Stimulated activated CD8-positive, alpha-beta memory T cell treated with anti-CD3 and anti-CD28 coated beads, Interleukin-4, amount 100 ng/mL, for 1 hour (primary cell): ENCODE measurements around the gene ELANE.

ENCODE experiments used
- DNase-seq, 2 donors: peaks; one replicate each; pipeline ENCODE4 v3.0.0-alpha.2; 2020; ENCODE audit warnings: low read depth in 2 of 2, low spot score in 1 of 2

The ELANE gene

GRCh38 chr19:861141-861755, 9.1 kb downstream of the ELANE start:
- no peak for DNase-seq

DNA sequence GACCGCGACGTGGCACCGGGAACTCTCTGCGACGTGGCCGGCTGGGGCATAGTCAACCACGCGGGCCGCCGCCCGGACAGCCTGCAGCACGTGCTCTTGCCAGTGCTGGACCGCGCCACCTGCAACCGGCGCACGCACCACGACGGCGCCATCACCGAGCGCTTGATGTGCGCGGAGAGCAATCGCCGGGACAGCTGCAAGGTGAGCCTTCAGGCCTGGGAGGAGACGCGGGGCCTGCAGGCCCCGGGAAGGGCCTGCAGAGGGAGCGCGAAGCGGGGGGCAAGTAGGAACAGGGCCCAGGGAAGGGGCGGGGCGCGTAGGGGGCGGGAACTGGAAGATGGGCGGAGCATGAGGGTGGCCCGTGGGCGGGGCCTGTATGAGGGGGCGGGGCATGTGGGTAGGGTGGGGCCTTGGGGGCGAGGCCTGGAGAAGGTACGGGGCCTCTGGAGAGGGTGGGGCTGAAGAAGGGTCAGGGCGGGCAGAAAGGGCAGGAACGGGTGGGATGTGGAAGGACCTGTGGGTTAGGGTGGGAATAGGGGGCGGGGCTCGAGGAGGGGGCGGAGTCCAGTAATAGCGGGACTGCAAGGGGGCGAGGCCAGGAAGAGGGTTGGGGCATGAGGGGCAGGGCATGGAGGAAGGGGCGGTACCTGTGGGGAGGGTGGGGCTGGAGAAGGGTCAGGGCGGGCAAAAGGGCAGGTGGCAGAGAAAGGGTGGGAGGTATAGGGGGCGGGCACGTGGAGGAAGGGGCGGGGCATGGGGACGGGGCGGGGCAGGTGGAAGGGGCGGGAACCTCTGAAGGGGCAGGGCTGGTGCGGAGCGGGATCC, 9.9 kb downstream of the ELANE start:
- DNase-seq = peak in 1 of 2 donors; percentile 57

GRCh38 chr19:862581-863314, 10.6 kb downstream of the ELANE start:
- peak in 1 of 2 donors; percentile 67 for DNase-seq

DNA sequence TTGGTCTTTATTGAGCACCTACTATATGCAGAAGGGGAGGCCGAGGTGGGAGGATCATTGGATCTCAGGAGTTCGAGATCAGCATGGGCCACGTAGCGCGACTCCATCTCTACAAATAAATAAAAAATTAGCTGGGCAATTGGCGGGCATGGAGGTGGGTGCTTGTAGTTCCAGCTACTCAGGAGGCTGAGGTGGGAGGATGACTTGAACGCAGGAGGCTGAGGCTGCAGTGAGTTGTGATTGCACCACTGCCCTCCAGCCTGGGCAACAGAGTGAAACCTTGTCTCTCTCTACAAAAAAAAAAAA, 11.2 kb downstream of the ELANE start:
- DNase-seq = no peak

DNA sequence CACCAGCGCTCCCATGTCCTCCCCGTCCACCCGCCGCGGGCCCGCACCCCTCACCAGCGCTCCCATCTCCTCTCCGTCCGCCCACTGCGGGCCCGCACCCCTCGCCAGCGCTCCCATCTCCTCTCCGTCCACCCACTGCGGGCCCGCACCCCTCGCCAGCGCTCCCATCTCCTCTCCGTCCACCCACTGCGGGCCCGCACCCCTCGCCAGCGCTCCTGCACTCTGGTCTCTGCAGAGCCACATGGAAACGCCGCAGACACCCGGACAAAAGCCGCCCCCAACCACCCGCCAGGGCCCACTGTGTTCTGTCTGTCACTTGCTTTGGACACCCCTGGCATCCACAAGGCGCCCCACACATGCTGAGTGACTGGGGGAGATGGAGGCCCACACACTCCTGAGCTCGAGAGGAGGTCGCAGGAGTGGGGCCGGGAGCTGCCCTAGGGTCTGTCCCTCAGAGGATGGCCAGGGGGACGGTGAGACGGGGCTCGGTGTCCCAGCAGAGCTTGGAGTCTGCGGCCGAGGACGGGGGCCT, 14.7 kb downstream of the ELANE start:
- DNase-seq = no peak

DNA sequence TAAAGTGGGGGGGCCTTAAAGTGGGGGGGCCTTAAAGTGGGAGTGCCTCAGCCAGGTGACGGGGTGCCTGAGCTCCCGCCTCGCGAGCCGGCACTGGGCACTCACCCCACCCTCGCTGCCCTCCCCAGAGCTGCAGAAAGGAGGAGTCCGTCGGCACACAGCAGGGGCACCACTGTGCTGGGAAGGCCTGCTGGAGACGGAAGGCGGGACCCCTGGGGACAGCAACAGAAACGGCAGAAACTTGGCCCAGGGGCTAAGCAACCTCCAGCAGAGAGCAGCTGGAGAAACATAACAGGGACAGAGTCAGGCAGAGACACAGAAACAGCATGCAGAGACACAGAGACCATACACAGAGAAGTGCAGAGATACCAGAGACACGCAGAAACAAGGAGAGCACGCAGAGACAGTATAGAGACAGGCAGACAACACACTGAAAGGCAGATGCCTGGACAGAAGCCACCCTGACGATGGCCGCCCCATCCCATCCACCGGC, 15.2 kb downstream of the ELANE start:
- DNase-seq = no peak

GRCh38 chr19:867855-868457, 15.9 kb downstream of the ELANE start:
- DNase-seq = no peak

- DNase-seq = no peak
These were observed 16.5 kb downstream of the ELANE start for GRCh38 chr19:868458-869244.

- no peak for DNase-seq
These were observed 17.4 kb downstream of the ELANE start for GRCh38 chr19:869245-870177.

DNA sequence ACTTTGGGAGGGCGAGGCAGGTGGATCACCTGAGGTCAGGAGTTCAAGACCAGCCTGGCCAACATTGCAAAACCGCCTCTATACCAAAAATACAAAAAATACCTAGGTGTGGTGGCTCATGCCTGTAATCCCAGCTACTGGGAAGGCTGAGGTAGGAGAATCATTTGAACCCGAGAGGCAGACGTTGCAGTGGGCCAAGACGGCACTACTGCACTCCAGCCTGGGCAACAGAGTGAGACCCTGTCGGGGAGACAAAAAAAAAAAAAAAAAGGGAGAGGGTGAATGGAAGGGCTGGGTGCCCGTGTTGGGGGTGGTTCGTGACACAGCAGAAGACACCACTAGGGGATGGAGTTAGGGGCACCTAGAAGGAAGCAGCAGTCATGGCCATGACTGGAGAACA, 18.2 kb downstream of the ELANE start:
- no peak for DNase-seq

- no peak for DNase-seq
These were observed 18.9 kb downstream of the ELANE start for GRCh38 chr19:870963-871401.

DNA sequence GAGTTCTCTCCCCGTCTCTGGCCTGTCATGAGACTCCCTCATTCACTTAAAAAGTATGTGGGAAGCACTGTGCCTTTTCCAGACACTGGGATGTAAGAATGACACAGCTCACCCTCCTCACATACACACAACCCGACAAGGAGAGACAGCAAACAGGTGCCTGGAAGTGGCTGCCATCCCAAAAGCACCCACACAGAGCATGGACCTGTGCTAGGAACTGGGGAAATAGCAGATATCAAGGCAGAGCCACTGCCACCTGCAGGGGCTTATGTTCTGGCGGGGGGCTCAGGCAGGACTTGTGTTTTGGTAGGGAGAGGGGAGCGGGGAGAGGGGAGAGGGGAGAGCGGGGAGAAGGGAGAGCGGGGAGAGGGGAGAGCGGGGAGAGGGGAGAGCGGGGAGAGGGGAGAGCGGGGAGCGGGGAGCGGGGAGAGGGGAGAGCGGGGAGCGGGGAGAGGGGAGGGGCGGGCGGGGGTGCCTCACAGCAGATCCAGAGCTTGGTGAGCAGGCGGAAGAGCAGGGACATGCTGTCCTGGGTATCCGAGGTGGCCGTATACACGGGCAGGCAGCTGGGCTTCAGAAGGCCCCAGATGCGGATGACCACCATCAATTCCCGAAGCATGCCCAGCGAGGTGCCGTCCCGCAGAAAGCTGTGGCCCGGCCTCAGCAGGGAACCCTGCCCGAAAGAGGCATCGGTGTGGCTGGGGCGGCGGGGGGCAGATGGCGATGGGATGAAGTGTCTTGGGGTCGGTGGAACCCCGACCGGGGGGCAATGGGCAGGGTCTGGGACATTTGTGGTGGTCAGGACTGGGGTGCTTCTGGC, 19.6 kb downstream of the ELANE start:
- DNase-seq = no peak

- peak in 1 of 2 donors; percentile 66 for DNase-seq
These were observed 20.3 kb downstream of the ELANE start for GRCh38 chr19:872266-872951.

- DNase-seq = peak in 1 of 2 donors; percentile 63
These were observed 21.0 kb downstream of the ELANE start for GRCh38 chr19:873084-873483.

GRCh38 chr19:873561-874041, 21.5 kb downstream of the ELANE start:
- no peak for DNase-seq

- DNase-seq = no peak
These were observed 23.3 kb downstream of the ELANE start for GRCh38 chr19:875265-875879.

GRCh38 chr19:876089-876488, 24.0 kb downstream of the ELANE start:
- no peak for DNase-seq
